H1 (cell line): ENCODE results near the gene KIZ. TPM values are rescaled to one million over a fixed set of nuclear protein-coding genes. Genes with fewer than 3 reads are reported as not detected.

Source experiments
- SUZ12 ChIP-seq: fragments of 200-600 bp; sonication (generic); IDR thresholded peaks from 2 replicates; pipeline ENCODE4 v1.6.1; 2012; ENCODE audit warnings: mild to moderate bottlenecking, inconsistent platforms, low read length, moderate library complexity, mixed read lengths
- polyA plus RNA-seq, 7 experiments: library from polyadenylated mRNA; depleted of rRNA in 3 of 7; stranded (reverse) in 5 of 7; unstranded in 2 of 7; fragments of >200 nt in 5 of 7; fragments of 200-250 nt in 2 of 7; gene quantifications; 1 replicate in 5 of 7; 2 replicates in 1 of 7; 4 replicates in 1 of 7; pipeline versions ENCODE4 v1.2.1 to v1.2.3, GENCODE V29; 2011 to 2013; ENCODE audit warnings: missing spikeins in 2 of 7, mixed read lengths in 2 of 7
- total RNA-seq: library from RNA; stranded (reverse); fragmentation: NEBNext Ultra II Directional; extraction: Animal tissue kit (Norgen Biotek cat#: 25700); gene quantifications from 2 replicates; pipeline ENCODE4 v1.2.1, GENCODE V29; 2021
- TF ChIP-seq, protein P1 (sequence below), 3 experiments: IDR thresholded peaks; 1 replicate in 2 of 3; 2 replicates in 1 of 3; pipeline versions ENCODE4 v1.5.1 to v1.6.1; 2011; ENCODE audit warnings: low read length in 3 of 3, mild to moderate bottlenecking in 3 of 3, inconsistent platforms in 2 of 3, low read depth in 1 of 3, moderate library complexity in 1 of 3; ENCODE audit not compliant: insufficient read depth in 1 of 3; ENCODE audit errors: control extremely low read depth in 1 of 3

KIZ gene
- total and polyA plus RNA-seq, 2 of the 8 experiments (the other 6 are each of a cell fraction or from before 2014, with no cell fraction given): 13.0 to 51.7 TPM

DNA sequence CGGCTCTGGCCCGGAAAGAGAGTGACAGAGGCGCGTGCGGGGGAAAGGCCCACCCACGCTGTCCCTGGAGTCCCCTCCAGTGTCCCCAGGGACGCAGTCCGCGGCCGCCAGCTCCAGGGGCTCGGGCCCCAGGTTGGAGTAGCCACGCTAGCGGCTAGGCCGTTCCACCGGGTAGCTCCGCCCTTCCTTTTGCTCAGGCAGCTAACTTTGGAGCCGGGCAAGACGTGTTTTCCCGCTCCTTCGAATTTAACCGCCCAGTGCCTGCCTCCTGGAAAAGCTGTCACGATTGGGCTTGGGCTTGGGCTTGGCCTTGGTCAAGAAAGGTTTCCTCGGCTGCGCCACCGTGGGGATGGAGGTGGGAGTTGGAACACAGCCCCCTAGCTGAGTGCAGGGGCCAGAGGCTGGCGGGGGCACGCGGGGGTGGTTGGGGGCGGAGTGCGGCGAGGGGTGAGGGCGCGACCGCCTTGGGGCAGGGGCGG lies 24.4 kb upstream of the KIZ start (continued):
- TF ChIP-seq SUZ12: peak; percentile 60
- TF ChIP-seq, protein P1, sequence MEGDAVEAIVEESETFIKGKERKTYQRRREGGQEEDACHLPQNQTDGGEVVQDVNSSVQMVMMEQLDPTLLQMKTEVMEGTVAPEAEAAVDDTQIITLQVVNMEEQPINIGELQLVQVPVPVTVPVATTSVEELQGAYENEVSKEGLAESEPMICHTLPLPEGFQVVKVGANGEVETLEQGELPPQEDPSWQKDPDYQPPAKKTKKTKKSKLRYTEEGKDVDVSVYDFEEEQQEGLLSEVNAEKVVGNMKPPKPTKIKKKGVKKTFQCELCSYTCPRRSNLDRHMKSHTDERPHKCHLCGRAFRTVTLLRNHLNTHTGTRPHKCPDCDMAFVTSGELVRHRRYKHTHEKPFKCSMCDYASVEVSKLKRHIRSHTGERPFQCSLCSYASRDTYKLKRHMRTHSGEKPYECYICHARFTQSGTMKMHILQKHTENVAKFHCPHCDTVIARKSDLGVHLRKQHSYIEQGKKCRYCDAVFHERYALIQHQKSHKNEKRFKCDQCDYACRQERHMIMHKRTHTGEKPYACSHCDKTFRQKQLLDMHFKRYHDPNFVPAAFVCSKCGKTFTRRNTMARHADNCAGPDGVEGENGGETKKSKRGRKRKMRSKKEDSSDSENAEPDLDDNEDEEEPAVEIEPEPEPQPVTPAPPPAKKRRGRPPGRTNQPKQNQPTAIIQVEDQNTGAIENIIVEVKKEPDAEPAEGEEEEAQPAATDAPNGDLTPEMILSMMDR (IDR thresholded peaks at IDR 0.05; ENCODE audit: control extremely low read depth in 1 of 3, insufficient read depth in 1 of 3, low read depth in 1 of 3, low read length in 3 of 3): peak in 2 of 3 experiments; percentile 27 to 36; a peak in 2 of 4 replicates
